Neuronal stem cell (in vitro differentiated cells): ENCODE results near the gene MEOX2.

Experiments
- DNase-seq: peaks from one replicate; pipeline ENCODE4 v3.0.0-alpha.2; 2013; ENCODE audit warnings: low spot score
- H2AFZ ChIP-seq: one replicate; pipeline ENCODE4 v1.6.1; 2013; ENCODE audit warnings: mild to moderate bottlenecking, low read length, inconsistent platforms
- H2AK5ac ChIP-seq: 2 replicates; pipeline ENCODE4 v1.6.1; 2013; ENCODE audit warnings: low read depth, mild to moderate bottlenecking, inconsistent platforms, low read length, moderate library complexity, mixed read lengths
- H2BK120ac ChIP-seq: 2 replicates; pipeline ENCODE4 v1.6.1; 2013; ENCODE audit warnings: low read depth, mild to moderate bottlenecking, inconsistent platforms, low read length, moderate library complexity, mixed read lengths
- H2BK12ac ChIP-seq: one replicate; pipeline ENCODE4 v1.6.1; 2013; ENCODE audit warnings: low read length, inconsistent platforms
- H2BK15ac ChIP-seq: 2 replicates; pipeline ENCODE4 v1.6.1; 2013; ENCODE audit warnings: mild to moderate bottlenecking, low read length, inconsistent platforms, mixed read lengths
- H2BK5ac ChIP-seq: one replicate; pipeline ENCODE4 v1.6.1; 2013; ENCODE audit warnings: inconsistent platforms, mild to moderate bottlenecking, low read length, moderate library complexity
- H3K14ac ChIP-seq: one replicate; pipeline ENCODE4 v1.6.1; 2013; ENCODE audit warnings: low read length, inconsistent platforms
- H3K18ac ChIP-seq: 2 replicates; pipeline ENCODE4 v1.6.1; 2013; ENCODE audit warnings: low read length, inconsistent platforms
- H3K23ac ChIP-seq: 2 replicates; pipeline ENCODE4 v1.6.1; 2013; ENCODE audit warnings: low read depth, mild to moderate bottlenecking, mixed read lengths, low read length, inconsistent platforms; ENCODE audit not compliant: poor library complexity
- H3K27ac ChIP-seq: replicated peaks from 3 replicates; pipeline ENCODE4 v1.5.1; 2013; ENCODE audit warnings: low read length, inconsistent platforms
- H3K27me3 ChIP-seq, 3 experiments: 2 replicates each; pipeline ENCODE4 v1.6.1; 2013; ENCODE audit warnings: low read length in 3 of 3, mild to moderate bottlenecking in 2 of 3, inconsistent platforms in 1 of 3, low read depth in 1 of 3, mixed read lengths in 1 of 3, moderate library complexity in 1 of 3; ENCODE audit not compliant: control insufficient read depth in 3 of 3, insufficient read depth in 3 of 3
- H3K36me3 ChIP-seq, 2 donors: replicated peaks in 1 of 2; 2 replicates each; pipeline ENCODE4 v1.6.1; 2013; ENCODE audit warnings: low read length in 2 of 2; ENCODE audit not compliant: control insufficient read depth in 2 of 2, insufficient read depth in 2 of 2
- H3K4ac ChIP-seq: 2 replicates; pipeline ENCODE4 v1.6.1; 2013; ENCODE audit warnings: inconsistent platforms, mild to moderate bottlenecking, low read length, moderate library complexity
- H3K4me1 ChIP-seq, 2 donors: 1 replicate in 1 of 2; 2 replicates in 1 of 2; pipeline ENCODE4 v1.6.1; 2013; ENCODE audit warnings: low read length in 2 of 2, low read depth in 1 of 2; ENCODE audit not compliant: control insufficient read depth in 2 of 2, insufficient read depth in 1 of 2
- H3K4me2 ChIP-seq: one replicate; pipeline ENCODE4 v1.6.1; 2013; ENCODE audit warnings: mild to moderate bottlenecking, low read length, inconsistent platforms; ENCODE audit not compliant: insufficient read depth, poor library complexity, severe bottlenecking
- H3K4me3 ChIP-seq, 2 donors: 2 replicates each; pipeline ENCODE4 v1.5.1; 2013; ENCODE audit warnings: low read length in 2 of 2, mild to moderate bottlenecking in 2 of 2, inconsistent platforms in 1 of 2, moderate library complexity in 1 of 2
- H3K79me1 ChIP-seq: one replicate; pipeline ENCODE4 v1.6.1; 2013; ENCODE audit warnings: low read depth, mild to moderate bottlenecking, inconsistent platforms, low read length, moderate library complexity
- H3K9ac ChIP-seq: one replicate; pipeline ENCODE4 v1.6.1; 2013; ENCODE audit warnings: mild to moderate bottlenecking, low read depth, low read length, inconsistent platforms; ENCODE audit not compliant: poor library complexity
- H3K9me3 ChIP-seq, 2 donors: replicated peaks in 1 of 2; 2 replicates each; pipeline versions ENCODE3 to v1.6.1; 2013; ENCODE audit warnings: low read length in 2 of 2, mild to moderate bottlenecking in 2 of 2, inconsistent platforms in 1 of 2, low read depth in 1 of 2, mixed read lengths in 1 of 2, moderate library complexity in 1 of 2; ENCODE audit not compliant: control insufficient read depth in 2 of 2, insufficient read depth in 1 of 2
- H4K8ac ChIP-seq: one replicate; pipeline ENCODE4 v1.6.1; 2013; ENCODE audit warnings: low read depth, mild to moderate bottlenecking, inconsistent platforms, low read length, moderate library complexity
- H4K91ac ChIP-seq: one replicate; pipeline ENCODE4 v1.6.1; 2013; ENCODE audit warnings: low read length, low read depth, mild to moderate bottlenecking, inconsistent platforms; ENCODE audit not compliant: poor library complexity
- WGBS, 2 donors: extraction: QIAGEN DNeasy Blood & Tissue Kit; methylation state at CpG; one replicate each; pipeline ENCODE4 v1.1.7; 2013; ENCODE audit warnings: missing lambda C conversion rate in 2 of 2, mixed read lengths in 1 of 2; ENCODE audit not compliant: insufficient read length in 2 of 2, insufficient replicate concordance in 1 of 2; ENCODE audit errors: extremely low coverage in 2 of 2; 5-methylcytosine and 5-hydroxymethylcytosine counted together

The MEOX2 gene

DNA sequence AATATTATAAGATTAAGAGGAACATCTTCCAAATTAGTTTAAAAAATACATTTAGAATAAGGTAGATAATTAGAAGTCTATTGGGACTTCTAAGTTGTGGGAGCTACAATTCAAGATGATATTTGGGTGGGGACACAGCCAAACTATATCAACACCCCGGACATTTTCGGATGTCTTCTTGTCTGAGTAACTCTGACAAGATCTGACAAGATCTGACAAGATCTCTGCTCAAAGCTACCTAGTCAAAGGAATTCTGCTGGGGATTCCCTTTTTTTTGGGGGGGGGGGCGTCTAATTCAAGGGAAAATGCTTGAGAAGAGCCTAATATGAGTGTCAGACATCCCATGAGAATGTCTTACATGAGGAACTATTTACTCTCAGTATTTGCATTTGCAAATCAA is 119.4 kb downstream of the MEOX2 start:
- no peak overlapping the region for H3K23ac ChIP-seq
- H2AFZ ChIP-seq: no peak overlapping the region
- H3K4me1 ChIP-seq: peaks cover 0 to under 1% of the 10 kb centered on the region in 2 donors
- H4K91ac ChIP-seq: no peak overlapping the region
- no peak overlapping the region for H2AK5ac ChIP-seq
- H2BK15ac ChIP-seq: no peak overlapping the region
- H3K9ac ChIP-seq: no peak overlapping the region
- H3K4ac ChIP-seq: no peak overlapping the region
- H3K27me3 ChIP-seq: no peaks in the 10 kb centered on the region
- no peak overlapping the region for H3K27ac ChIP-seq
- H3K14ac ChIP-seq: no peak overlapping the region
- H2BK5ac ChIP-seq: no peak overlapping the region
- no peak for DNase-seq
- no peak overlapping the region for H2BK12ac ChIP-seq
- H3K4me3 ChIP-seq: no peak overlapping the region
- no peak overlapping the region for H2BK120ac ChIP-seq
- no peak overlapping the region for H3K4me2 ChIP-seq
- no peaks in the 10 kb centered on the region for H3K79me1 ChIP-seq
- H3K36me3 ChIP-seq: no peaks in the 10 kb centered on the region
- WGBS, 2 donors: no CpG with 5 or more reads among the region's 3 CpGs
- H3K18ac ChIP-seq: no peak overlapping the region
- no peak overlapping the region for H4K8ac ChIP-seq
- no peaks in the 10 kb centered on the region for H3K9me3 ChIP-seq

DNA sequence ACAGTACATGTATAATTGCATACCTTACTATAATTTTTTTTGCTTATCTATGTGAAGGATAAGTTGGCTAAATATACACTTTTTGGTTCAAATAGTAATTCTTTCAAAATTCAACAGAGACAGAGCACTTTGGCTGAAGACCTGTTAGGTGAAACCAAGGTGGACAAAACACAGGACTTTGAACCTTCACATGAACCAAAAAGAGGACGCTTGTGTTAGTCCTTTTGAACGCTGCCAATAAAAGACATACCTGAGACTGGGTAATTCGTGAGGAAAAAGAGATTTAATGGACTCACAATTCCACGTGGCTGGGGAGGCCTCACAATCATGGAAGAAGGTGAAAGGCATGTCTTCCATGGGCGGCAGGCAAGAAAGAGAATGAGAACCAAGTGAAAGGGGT is 120.0 kb downstream of the MEOX2 start:
- H2AFZ ChIP-seq: no peak overlapping the region

DNA sequence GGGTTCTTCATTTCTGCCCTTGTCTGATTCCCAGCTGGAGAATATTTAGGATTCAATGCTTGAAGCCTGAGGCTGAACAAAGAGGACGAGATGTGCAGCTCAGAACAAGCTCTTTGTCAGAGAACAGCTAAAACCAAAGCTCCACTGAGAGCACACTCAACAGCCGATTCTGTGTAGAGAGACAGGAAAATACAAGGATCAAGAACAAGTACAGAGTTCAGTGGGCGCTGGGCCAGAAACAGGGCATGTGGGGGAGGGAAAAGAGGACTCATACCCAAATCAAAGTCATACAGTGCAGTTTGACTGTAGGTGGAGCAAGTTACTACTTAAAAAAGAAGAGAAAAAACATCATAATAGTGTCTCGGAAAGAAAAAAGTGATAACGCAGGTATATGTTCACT is 124.6 kb downstream of the MEOX2 start, which contains the start of gene AGMO:
AGMO (minus strand) TSS at position 181 of the 400 bp plus-strand sequence.
- no peak within 1 kb of the TSS for H3K23ac ChIP-seq
- H3K9me3 ChIP-seq: peaks cover 0 to 2% of the 10 kb centered on the region in 2 donors
- no peaks in the 10 kb centered on the region for H3K27me3 ChIP-seq
- H3K4me1 ChIP-seq: peaks cover 4% of the 10 kb centered on the region in 2 donors
- H2BK120ac ChIP-seq: no peak within 1 kb of the TSS
- WGBS, 2 donors: no CpG with 5 or more reads among the region's 5 CpGs
- no peak within 1 kb of the TSS for H3K9ac ChIP-seq
- H3K14ac ChIP-seq: no peak within 1 kb of the TSS
- no peak within 1 kb of the TSS for H3K27ac ChIP-seq
- no peak within 1 kb of the TSS for H4K8ac ChIP-seq
- DNase-seq: peak; percentile 6
- H3K79me1 ChIP-seq: no peaks in the 10 kb centered on the region
- H3K4me3 ChIP-seq: no peak within 1 kb of the TSS
- H3K4ac ChIP-seq: no peak within 1 kb of the TSS
- H3K4me2 ChIP-seq: no peak within 1 kb of the TSS
- peak within 1 kb of the TSS; percentile 65 for H2AFZ ChIP-seq
- H2AK5ac ChIP-seq: no peak within 1 kb of the TSS
- no peak within 1 kb of the TSS for H2BK12ac ChIP-seq
- no peak within 1 kb of the TSS for H3K18ac ChIP-seq
- no peak within 1 kb of the TSS for H2BK15ac ChIP-seq
- no peaks in the 10 kb centered on the region for H3K36me3 ChIP-seq
- H2BK5ac ChIP-seq: no peak within 1 kb of the TSS
- H4K91ac ChIP-seq: no peak within 1 kb of the TSS

More for the DNA sequence above, 120.0 kb downstream of the MEOX2 start:
- Histone ChIP-seq H2BK5ac (no peak overlapping the region), H3K27me3 (no peaks in the 10 kb centered on the region), H4K8ac (no peak overlapping the region), H3K79me1 (no peaks in the 10 kb centered on the region), H2BK120ac (no peak overlapping the region), H3K4me1 (peaks cover 0 to 2% of the 10 kb centered on the region in 2 donors), H3K27ac (no peak overlapping the region), H2AK5ac (no peak overlapping the region), H3K18ac (no peak overlapping the region), H2BK12ac (no peak overlapping the region), H3K9ac (no peak overlapping the region), H4K91ac (no peak overlapping the region), H2BK15ac (no peak overlapping the region), H3K23ac (no peak overlapping the region), H3K14ac (no peak overlapping the region), H3K4me3 (no peak overlapping the region), H3K36me3 (no peaks in the 10 kb centered on the region), H3K9me3 (no peaks in the 10 kb centered on the region), H3K4me2 (no peak overlapping the region), H3K4ac (no peak overlapping the region)
- no peak for DNase-seq
- no CpG with 5 or more reads among the region's 5 CpGs for WGBS, 2 donors
